NCI-H524 (cell line): Measurements from ENCODE around the gene CHRD.

Experiments used
- DNase-seq, 2 experiments: peaks; one replicate each; lab custom pipeline; 2025; lab: John Stamatoyannopoulos, UW

The CHRD gene

DNA sequence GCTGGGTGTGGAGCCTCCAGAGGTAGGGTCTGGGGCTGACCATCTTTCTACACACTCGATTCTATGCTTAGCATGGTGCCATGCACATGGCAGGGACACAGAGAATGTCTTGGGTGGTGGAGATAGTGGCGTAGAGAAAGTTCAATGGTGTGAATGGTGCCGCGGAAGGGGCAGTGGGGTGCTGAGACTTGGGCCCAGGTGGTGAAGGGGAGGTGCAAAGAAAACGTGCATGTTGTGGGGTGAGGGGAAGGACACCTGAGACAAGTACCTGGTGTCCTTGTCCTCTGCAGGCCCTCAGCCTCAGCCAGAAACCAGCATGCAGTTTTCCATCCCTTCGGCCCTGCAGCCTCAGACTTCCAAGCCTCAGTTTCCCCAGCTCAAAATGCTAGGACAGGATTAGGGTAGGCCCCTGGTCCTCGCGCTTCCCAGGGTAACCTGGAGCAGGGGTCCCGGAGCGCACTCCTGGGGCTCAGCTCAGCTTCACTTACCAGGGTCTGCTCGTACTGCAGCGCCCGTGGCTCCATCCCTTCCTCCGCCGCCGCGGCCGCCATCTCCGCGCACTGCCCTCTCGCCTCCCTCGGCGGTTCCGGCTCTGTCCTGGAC lies 18.8 kb upstream of the CHRD start:
- DNase-seq, result peak in 1 of 2 experiments; percentile 50

DNA sequence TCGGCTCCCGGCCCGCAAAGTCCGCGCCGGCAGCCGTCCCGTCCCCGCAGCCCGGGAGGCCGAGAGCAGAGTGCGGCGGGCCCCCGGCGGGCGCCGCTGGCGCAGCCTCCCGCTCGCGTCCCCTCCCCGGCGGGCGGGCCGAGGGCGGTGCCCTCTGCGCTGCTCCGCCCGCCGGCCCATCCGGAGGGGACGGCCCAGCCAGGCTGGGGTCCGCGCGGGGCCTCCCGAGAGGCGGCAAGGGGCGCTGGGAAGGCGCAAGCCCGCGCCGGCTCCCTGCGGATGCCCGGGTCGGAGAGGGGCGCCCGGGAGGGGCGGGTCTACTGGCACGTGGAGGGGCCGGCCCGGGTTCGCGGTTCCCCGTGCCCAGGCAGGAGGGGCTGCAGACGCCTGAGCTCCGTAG lies 18.3 kb upstream of the CHRD start, which contains the start of the genes CLCN2 and POLR2H:
CLCN2 (minus strand) TSS at position 74 of the 400 bp plus-strand sequence. CDS start 126 bp downstream, outside the sequence.
POLR2H (plus strand) TSS at position 179 of the 400 bp plus-strand sequence. CDS start 1,783 bp downstream, outside the sequence.
- peak; percentile 44 to 75 for DNase-seq

DNA sequence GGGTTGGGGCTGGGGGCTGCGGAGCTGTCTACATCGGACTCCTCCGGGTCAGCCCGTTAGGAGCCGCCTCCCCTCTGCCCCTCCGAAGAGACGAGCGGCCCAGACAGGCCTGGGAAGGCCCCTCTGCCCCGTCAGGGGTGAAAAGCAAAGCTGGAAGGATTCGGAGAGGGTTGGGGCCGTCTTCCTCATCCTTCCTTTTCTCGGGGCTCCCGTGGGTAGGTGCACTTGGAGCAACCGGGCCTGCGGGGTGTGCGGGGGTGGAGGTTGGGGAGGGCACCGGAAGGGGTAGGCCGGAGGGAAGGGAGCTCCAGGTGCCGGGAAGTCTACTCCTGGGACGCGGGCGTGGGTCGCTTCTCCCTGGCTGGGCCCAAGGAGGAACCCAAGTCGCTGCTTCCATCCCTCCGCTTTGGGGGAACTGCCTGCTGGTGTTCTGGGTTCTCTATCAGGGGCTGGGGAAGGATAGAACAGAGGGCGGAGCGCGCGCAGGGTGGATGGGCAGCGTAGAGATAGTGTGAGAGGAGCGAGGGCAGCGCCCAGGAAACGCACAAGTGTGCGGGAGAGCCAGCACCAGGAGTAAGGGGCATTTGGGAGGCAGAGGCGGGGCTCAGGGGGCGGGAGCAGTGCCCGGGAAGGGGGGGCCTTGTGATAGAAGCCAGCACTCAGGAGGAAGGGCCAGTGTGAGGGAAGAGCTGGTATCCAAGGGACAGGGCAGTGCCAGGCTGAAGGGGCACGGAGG lies 17.8 kb upstream of the CHRD start:
- peak; percentile 71 to 80 for DNase-seq

DNA sequence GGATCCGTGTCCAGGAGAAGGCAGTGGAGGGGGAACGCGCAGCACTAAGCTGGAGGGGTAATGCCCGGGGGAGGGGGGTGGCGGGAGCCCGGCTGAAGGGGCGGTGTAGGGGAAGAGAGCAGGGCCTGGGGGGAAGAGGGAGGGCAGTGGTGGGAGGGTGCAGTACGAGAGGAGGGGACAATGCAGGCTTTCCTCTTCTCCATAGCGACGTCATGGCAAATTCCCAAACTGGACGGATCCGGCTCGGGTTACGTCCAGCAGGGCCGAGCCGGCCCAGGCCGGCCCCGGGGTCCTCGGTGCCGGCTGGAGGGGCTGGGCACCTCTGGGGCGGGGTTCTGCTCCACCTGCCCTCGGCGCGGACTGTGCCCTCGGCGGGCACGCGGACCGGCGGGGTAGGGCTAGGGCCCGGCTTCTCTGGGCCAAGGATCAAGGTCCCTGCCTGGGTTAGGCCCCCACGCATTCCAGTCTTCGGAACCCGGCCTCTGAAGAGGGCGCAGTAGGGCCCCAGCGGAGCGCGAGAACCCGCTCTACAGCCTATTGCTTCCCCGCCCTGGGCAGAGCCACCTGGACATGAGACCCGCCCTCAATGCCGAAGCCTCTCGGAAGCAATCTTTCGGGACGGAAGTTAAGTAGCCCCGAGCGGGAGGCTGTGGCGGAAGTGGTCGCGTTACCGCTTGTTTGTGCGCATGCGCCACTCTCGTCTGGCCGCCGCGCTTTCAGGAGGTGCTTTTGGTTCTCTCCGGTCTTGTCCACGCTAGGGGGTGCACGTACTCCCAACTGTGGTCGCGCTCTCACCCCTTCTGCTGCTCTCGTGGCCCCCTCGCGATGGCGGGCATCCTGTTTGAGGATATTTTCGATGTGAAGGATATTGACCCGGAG lies 16.9 kb upstream of the CHRD start:
- DNase-seq, result peak; percentile 99

DNA sequence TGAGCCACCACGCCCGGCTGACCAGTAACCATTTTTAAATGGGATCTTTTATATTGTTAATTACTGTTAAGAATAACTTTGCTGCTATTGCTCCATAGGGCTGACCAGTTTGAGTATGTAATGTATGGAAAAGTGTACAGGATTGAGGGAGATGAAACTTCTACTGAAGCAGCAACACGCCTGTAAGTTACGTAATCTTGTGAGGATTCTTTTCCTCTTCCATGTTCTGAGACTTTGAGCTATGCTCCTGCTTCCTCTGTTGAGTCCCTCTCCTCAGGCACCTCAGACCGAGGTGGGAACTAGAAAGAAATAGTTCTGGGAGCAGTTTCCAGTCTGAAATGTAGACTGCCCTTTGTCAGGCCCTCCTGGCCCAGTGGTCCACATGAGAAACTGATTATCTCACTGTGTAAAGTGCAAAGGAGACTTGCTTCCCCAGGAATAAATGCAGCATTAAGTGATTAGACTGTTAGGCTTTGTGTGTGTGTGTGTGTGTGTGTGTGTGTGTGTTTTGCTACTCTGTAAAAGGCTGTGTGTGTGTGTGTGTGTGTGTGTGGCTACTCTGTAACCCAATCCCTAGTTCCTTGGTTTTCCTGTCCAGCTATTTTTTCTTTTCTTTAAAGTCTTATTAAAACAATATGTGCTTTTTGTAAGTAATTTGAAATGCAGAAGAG lies 13.1 kb upstream of the CHRD start:
- DNase-seq, result no peak

DNA sequence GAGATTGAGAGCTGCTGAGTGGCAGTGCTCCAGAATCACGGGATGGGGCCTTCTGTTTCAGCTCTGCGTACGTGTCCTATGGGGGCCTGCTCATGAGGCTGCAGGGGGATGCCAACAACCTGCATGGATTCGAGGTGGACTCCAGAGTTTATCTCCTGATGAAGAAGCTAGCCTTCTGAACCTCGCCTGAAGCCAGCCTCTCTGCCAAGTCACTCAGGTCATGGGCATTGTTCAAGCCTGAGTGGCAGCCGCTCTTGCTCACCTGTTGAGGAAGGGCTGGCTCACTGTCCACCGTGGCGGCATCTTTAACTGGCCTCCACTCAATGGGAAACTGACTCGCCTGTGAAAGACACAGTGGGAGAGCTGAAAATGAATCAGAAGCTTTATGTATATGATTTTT lies 11.7 kb upstream of the CHRD start:
- no peak for DNase-seq

DNA sequence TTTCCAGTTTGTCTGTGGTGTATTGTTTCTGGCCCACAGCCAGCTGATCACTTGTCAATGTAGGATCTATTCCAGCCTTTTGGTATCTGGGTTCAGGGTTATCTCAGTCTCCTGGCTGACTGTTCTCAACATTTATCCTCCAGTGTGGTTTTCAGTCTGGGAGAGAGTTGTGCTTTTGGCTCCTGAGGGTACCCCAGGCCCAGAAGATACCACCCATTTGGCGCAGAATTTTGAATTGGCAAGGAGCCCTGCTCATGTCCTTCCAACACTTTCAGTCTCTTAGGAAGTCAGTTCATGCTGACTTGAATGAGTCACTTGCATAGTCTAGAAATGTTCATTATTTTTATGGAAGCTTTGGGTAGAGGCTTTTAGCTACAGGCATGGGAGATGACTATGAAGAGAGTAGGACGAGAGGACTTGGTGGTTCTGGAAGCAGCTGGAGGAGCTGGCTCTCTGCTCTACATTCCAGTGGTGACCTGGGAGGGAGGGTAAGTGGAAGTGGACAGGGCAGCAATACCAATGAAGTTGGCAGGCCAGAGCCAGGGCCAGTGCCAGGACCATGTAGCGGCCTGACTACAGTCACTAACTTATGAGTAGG lies 11.2 kb upstream of the CHRD start:
- DNase-seq, result no peak

DNA sequence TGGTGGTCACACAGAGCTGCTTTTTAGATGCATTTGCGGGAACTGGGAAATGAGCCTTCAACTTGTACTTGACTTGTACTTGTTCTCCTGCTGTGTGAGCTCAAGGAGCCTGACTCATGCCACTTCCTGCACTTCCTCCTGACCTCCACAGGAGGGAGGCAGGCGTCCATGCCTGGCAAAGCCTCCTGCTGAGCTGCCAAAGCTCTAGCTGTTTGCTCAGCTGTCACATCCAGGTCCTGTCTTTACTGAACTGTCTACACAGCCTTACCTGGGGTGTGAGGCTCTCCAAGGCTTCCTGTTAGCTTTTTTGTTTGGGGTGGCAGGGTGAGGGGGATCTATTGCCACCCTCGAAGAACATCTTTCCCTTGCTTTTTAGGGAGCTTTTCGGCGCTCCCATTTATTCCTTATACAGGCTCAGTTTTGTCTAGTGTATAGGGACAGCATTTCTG lies 8.3 kb upstream of the CHRD start:
- peak; percentile 65 to 94 for DNase-seq

DNA sequence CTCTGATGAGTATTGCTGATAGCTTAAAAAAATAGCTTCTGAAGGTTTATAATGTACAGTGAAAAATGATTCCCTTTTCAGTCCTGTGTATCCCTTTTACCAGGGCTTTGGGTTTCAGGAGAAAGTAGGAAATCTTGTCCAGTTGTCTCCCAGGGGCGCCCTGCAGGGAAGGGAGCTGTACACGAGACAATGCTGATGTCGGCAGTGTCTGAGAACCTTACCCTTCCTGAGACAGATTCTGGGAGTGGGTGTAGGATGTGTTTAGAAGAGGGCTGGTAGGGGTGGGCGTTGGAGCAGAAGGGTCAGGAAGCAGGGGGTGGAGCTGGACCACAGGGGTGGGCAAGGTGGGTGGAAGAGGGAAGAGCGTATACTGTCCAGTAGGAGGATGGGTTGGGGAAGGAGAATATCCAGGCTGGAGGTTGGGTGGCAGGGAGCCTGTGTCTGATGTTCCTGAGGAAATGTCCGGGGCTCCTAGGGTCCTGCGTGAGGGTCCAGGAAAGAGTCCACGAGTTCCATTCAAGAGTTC lies 7.5 kb upstream of the CHRD start:
- no peak for DNase-seq

DNA sequence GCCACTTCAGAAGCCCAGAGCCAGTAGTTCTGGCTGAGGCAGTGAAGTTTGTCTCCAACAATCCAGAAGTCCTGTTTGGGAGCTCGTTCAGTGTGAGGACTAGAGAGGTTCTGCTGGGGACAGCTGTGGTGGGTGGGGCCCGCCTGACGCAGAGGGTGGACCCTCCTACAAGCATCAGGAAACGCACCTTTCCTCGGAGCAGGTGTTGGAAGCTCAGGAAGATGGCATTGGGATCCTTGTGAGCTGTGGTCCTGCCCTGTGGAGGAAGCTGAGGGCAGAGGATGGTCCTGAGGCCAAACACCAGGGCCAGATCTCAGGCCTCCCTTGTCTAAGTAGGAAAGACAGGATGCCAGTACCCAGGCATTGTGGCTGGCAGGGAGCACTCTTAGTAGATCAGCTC lies 6.9 kb upstream of the CHRD start:
- no peak for DNase-seq

DNA sequence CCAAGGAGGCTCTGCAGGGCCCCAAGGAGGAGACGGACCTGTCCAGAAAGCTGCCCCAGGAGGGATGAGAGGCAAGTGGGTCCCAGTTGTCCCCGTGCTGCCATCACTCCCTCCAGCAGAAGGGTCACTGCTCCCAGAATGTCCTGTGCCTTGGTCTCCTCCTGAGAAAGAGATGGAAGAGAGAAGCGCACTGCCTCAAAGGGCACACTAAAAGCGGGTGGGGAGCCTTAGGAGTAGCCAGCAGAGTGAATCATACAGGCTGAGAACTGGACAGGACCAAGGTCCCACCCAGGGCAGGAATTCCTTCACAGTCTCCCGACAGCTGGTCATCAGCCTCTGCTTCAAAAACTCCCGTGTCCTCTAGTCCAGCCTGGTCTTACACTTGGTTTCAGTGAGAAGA lies 6.4 kb upstream of the CHRD start:
- no peak for DNase-seq

DNA sequence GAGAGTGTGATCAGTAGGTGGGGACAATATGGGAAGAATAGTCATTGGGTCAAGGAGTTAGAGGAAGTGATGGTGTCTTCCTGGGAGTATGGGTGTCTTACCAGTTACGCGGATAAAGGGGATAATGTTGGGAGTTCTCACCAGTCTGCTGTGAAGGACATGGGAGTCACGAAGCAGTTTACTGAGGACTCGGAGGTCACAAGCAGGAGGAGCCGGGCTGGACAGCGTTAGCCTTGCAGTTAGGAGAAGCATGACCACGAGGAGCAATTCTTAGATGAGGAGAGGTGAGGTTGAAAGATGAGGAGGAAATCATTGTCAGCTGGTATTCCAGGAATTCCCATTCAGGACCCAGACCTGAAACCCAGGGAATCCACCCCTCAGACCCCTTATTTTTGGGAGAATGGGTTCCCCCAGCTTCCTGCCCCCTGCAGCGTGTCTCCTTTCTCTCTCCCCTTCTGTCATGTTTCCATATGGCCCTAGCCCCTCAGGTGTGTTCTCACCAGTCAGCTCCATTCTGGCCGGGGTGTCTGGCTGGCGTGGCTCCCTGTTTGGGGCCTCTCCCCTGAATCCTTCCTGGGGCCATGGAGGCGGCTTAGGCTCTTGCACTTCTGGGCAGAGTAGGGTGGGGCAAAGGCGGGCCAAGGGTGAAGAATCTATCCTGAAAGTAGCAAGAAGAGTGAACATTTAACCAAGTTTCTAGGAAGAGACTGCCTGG lies 4.0 kb upstream of the CHRD start:
- DNase-seq, result no peak

DNA sequence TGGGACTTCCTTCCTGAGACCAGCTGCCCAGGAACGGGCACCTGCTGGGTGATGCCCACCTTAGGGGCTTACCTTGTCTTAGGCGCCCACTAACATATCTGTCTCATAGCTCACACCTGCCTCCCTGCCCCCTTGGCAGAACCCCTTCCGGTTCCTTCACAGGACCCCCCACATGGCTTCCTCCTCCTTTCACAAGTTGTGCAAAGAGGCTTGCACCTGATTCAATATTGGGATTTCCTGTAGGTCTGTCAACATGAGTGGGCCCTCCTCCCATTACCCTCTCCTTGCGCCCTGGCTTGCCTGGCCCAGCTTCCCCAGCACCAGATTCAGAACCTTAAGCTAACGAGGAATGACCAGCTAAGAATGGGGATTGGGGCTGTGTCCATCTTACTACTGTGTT lies 2.5 kb upstream of the CHRD start:
- no peak for DNase-seq

DNA sequence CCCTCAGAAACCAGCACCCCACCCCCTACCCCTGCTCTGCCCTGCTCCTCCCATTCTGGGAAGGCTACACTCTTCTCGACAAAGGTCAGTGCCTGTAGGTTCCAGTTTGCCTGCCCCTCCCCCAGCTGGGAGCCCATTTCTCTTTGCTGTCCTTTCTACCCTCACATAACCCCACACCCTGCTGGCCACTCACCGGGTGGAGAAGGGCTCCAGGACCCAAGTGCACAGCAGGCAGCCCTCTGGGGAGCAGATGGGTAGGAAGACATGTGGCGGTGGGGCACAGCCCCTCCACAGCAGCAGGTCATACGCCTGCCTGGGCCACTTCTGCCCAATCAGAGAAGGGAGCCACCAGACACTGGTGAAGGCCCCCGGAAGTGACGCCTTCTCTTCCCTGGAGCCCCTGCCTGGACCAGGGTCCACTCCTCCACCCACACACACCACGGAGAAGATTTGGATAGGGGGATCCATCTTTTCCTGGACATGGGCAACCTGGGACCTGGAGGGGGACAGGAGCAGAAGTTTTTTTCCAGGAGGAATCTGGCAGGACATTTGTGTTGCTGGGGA lies 1.9 kb upstream of the CHRD start, which contains the start of gene THPO:
THPO (minus strand) TSS at position 326 of the 564 bp plus-strand sequence. CDS start 1,948 bp downstream, outside the sequence.
- DNase-seq, result peak; percentile 81 to 92

DNA sequence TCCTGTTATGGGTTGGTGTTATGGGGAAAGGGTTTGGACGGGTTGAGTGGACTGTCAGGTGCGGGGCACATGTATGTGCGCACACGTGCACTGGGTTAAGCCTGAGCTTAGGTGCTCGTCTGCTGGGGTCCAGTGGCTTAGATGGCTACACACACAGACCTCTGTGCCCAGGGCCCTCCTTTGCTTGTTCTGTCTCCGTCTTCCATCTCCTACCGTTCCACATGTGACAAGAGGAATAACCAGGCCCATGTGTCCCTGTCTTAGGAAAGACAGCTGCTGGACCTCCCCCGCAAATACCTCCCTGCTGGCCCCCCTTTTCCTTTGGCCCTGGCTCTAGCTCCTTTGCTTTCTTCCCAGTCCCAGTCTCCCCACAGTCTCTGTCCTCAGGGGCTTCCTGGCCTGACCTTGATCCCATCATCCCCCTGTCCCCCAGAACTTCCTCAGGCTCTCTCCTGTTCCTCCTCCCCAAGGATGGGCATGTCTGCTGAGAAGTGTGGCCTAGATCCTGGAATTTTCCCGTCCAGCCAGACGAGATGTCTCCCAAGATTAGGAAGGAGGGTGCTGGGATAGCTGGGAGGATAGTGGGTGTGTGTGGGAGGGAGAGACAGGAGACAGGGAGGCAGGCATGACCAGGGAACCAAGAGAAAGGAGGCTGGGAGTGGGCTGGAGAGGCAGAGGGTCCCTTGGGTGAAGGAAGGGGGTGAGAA lies 1.1 kb upstream of the CHRD start:
- no peak for DNase-seq

DNA sequence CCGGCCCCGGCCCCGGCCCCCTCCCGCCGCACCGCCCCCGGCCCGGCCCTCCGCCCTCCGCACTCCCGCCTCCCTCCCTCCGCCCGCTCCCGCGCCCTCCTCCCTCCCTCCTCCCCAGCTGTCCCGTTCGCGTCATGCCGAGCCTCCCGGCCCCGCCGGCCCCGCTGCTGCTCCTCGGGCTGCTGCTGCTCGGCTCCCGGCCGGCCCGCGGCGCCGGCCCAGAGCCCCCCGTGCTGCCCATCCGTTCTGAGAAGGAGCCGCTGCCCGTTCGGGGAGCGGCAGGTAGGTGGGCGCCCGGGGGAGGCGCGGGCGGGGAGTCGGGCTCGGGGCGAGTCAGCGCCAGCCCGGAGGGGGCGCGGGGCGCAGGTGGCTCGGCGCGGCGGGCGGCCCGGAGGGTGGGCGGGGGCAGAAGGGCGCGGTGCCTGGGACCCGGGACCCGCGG lies 352 bp downstream of the CHRD start:
- DNase-seq, result peak in 1 of 2 experiments; percentile 49

DNA sequence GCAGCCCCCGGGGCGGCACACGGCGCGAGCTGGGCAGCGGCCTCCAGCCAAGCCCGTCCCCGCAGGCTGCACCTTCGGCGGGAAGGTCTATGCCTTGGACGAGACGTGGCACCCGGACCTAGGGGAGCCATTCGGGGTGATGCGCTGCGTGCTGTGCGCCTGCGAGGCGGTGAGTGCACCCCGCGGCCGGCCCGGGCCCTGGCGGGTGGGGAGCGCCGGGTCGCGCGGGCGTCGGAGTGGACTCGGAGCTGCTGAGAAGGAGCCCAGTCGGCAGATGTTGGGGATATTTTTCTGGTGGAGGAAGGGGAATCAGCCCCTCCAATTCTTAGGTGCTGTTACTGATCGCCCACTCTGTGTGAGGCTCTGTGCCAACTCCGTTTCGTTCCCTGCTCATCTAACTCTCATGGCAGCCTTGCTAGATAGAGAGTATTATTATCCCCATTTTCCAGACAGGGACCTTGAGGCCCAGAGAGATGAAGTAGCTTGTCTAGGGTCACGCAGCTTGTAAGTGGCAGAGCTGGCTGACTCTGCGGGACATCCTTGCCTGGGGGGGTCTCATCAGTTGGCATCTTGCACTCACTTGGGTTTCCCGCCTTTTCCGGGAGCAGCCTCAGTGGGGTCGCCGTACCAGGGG lies 890 bp downstream of the CHRD start:
- no peak for DNase-seq

DNA sequence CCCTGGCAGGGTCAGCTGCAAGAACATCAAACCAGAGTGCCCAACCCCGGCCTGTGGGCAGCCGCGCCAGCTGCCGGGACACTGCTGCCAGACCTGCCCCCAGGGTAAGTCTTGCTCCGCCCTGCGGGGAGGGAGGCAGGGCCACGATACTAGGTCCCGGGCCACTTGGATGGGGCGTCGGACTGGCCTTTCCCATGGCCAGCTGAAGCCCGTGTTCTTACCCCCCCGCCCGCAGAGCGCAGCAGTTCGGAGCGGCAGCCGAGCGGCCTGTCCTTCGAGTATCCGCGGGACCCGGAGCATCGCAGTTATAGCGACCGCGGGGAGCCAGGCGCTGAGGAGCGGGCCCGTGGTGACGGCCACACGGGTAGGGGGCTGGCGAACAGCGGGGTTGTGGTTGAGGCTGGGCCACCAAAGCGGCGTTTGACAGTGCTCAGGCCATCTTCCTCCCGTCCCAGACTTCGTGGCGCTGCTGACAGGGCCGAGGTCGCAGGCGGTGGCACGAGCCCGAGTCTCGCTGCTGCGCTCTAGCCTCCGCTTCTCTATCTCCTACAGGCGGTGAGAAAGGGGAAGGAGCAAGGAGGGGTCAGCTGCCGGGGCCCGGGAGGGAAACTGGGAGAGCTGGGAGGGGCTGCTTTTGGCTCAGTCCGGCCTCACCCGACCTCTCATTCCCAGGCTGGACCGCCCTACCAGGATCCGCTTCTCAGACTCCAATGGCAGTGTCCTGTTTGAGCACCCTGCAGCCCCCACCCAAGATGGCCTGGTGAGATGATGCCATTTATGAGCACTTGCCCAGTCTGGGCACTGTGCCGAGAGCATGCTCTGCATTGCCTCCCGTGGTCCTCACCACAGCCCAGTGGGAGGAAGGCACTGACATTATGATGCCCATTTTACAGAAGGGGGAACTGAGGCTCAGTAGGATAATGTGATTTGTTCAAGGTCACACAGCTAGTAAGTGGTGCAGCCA lies 1.7 kb downstream of the CHRD start:
- no peak for DNase-seq
